HPDE6-E6E7 (cell line): Measurements from ENCODE around the gene PTGES.

Source experiments
- DNase-seq: peaks from one replicate; pipeline ENCODE4 v3.0.0; 2011; ENCODE audit warnings: missing footprints; ENCODE audit errors: extremely low spot score

The PTGES gene

GRCh38 chr9:129746092-129746777 is 6.6 kb downstream of the PTGES start:
- no peak for DNase-seq

GRCh38 chr9:129745200-129745599 is 7.6 kb downstream of the PTGES start:
- no peak for DNase-seq

DNA sequence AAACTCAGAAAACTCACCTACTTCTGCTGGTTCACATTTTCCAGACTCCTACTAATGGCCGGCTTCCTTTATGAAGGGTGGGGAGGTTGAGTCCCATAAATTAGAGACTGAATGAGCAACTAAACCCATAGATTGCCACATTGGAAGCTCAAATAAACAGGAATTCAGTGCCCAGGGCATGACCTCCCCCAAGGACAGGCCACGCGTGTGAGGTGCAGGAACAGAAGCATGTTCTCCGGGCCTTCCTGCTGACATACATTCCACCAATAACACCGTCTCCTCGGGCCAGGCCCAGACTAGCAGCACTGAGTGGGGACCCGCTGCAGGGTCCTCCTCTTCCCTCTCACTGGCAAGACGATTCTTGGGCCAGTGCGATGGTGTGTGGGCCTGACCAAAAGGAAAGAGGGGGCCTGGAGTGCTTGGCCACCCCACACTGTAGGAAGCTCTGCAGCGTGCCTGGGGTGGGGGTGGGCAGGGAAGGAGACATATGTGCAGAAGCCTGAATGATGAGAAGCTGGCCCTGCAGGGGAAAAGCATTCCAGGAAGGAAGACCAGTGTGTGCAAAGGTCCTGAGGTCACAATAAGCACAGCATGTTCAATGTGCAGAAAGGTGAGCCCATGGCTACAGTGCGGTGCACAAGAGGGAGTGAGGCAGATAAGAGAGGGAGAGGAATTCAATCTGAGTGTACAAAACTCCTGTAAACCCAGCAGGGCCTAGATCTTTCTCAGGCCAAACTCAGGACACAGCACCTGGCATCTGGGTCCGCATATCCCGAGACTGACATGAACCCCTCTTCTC is 12.0 kb downstream of the PTGES start:
- DNase-seq = no peak

- DNase-seq = no peak
Observed at GRCh38 chr9:129740174-129740573, 12.7 kb downstream of the PTGES start.

DNA sequence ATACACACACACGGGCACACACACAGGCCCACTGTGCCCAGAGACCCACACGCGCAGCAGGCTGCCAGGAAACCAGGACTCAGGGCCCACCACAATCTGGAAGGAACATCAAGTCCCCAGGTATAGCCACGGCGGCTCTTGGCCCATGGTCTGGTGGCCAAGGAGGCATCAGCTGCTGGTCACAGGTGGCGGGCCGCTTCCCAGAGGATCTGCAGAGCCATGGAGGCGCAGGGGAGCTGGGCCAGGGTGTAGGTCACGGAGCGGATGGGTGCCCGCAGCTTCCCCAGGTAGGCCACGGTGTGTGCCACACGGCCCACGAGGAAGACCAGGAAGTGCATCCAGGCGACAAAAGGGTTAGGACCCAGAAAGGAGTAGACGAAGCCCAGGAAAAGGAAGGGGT is 13.4 kb downstream of the PTGES start:
- no peak for DNase-seq

DNA sequence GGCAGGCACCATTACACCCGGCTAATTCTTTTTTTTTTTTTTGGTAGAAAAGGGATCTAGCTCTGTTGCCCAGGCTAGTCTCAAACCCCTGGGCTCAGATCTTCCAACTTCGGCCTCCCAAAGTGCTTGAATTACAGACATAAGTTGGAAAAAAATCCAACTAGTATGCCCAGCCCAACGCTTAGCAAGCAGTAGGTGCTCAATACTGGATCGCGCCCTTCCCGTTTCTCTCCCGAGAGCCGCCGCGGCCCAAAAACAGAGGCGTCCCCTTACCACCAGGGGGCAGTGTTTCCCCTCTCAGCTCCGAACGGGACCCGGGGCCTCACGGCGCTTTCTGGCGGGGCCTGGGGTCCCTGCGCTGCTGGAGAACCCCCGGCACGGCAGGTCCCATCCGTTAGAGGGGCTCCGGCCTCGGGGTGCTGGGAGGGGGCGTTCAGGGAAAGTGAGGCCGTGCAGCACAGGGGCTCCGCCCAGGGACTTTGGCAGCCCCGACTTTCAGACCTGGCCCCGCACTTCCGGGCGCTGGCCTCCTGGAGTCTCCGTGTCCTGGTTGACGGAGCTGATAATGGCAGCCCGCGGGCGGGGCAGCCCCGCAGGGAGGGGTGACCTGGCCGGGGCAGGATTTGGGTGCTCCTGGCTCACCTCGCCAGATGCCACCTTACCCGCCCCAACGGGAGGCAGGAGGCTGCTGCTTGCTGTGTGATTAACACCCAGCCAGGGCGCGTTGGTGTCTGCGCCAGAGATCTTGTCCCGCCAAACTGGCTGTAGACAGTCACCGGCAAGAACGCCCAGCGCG is 15.2 kb downstream of the PTGES start:
- peak; percentile 83 for DNase-seq

- DNase-seq = no peak
Observed at GRCh38 chr9:129736334-129736733, 16.5 kb downstream of the PTGES start.

GRCh38 chr9:129735546-129735945 is 17.3 kb downstream of the PTGES start:
- no peak for DNase-seq

DNA sequence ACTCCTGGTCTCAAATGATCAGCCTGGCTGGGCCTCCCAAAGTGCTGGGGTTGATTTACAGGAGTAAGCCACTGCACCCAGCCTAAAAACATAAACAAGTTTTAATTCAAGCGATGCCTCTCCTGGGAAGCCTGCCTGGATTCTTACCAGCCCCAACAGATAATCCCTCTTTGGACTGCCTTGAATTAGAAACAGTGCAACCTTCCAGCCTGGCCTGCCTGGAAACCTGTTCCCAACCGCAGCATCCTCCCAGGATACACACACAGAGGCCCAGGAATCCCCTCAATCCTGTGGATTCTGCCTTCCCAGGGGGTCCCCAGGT is 19.2 kb downstream of the PTGES start:
- DNase-seq = no peak

GRCh38 chr9:129732946-129733631 is 19.8 kb downstream of the PTGES start:
- DNase-seq = no peak

- no peak for DNase-seq
Observed at GRCh38 chr9:129732100-129732499, 20.7 kb downstream of the PTGES start.

DNA sequence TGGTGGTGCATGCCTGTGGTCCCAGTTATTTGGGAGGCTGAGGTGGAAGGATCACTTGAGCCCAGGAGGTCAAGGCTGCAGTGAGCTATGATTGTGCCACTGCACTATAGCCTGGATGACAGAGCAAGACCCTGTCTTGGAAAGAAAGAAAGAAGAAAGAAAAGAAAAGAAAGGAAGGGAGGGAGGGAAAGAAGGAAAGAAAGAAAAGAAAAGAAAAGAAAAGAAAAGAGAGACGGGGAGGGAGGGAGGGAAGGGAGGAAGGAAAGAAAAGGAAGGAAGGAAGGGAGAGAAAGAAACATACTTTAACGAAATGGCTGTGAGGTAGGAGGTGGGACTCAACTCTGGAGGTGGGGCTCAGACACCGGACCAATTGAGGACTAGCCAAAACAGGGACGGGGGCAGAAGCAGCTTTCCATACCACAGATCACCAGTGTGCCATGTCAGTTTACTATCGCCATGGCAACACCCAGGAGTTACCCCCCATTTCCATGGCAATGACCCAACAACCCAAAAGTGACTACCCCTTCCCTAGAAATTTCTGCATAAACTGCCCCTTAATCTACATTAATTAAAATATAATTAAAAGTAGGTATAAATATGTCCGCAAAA is 21.3 kb downstream of the PTGES start:
- no peak for DNase-seq

GRCh38 chr9:129728744-129729143 is 24.1 kb downstream of the PTGES start:
- no peak for DNase-seq

GRCh38 chr9:129726322-129727160 is 26.3 kb downstream of the PTGES start:
- DNase-seq = peak; percentile 76

DNA sequence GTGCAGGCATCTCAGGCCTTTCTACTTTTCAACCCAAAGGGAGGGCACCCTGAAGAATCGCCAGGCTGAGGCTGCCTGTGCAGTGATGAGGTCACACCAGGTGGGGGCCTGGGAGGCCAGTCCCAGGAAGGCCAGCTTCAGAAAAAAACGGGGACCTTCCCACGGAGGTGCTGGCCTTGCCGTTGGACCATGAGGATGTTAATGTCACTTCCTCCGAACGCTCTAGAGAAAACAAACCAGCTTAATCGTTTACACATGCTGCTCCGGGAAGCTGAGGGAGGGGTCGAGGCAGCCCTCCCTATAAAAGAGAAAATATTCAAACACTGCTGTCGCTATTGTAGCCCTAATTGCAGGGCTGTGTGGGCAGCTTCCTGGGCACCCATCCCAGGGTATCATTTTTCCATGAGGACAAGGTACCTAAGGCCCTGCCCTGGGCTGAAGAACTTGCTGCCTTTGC is 27.0 kb downstream of the PTGES start:
- no peak for DNase-seq

GRCh38 chr9:129724456-129725190 is 28.2 kb downstream of the PTGES start:
- DNase-seq = no peak

- no peak for DNase-seq
Observed at GRCh38 chr9:129722913-129723312, 29.9 kb downstream of the PTGES start.

DNA sequence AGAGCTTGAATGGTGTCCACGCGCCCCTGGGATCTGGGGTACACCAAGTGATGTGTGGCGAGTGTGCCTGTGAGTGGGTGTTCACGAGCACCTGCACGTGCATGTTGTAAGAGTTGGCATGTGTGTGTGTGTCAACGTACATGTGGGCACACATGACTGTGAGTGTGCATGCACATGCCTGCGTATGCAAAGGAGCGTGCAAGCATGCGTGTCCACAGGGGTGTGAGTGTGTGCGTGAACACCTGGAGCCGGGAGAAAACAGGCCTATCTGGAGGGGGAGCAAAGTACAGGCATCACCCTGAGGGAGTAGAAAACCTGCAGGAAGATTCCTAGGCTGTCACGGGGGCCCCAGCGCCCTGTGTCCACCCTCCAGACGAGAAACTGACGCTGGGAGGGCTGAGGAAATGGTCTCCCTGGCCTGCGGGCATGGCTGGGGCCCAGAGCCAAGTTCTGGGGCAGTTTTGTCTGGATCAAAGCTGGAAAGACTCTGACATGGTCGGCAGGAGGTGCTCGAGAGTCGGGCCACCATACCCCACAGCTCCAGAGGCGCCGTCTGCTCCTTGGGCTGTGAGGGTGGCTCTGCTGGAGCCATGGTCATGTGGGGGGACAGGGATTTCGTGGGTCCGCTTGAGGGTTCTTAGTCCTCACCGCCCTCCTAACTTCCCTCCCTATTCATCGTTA is 31.8 kb downstream of the PTGES start:
- no peak for DNase-seq

GRCh38 chr9:129720181-129720864 is 32.5 kb downstream of the PTGES start:
- no peak for DNase-seq
